SK-N-MC (cell line): Measurements from ENCODE around the gene PC.

Experiments used
- EZH2 ChIP-seq: fragments of 200-600 bp; sonication (generic); IDR thresholded peaks from one replicate; pipeline ENCODE4 v1.6.1; 2017; ENCODE audit warnings: antibody characterized with exemption
- POLR2AphosphoS5 ChIP-seq: IDR thresholded peaks from 2 replicates; pipeline ENCODE4 v1.6.1; 2012; ENCODE audit warnings: mild to moderate bottlenecking, low read depth, low read length, borderline replicate concordance

GRCh38 chr11:66886671-66887221, 71.4 kb downstream of the PC start:
- TF ChIP-seq POLR2AphosphoS5 (no peak), EZH2 (no peak)
